ENCODE measurements around the gene RNASE13. TPM values are rescaled to one million over a fixed set of nuclear protein-coding genes. Genes with fewer than 3 reads are reported as not detected.

RNASE13 gene
- total RNA-seq (2022; extraction: Qiagen RNA extraction), result not detected in 5 replicates

DNA sequence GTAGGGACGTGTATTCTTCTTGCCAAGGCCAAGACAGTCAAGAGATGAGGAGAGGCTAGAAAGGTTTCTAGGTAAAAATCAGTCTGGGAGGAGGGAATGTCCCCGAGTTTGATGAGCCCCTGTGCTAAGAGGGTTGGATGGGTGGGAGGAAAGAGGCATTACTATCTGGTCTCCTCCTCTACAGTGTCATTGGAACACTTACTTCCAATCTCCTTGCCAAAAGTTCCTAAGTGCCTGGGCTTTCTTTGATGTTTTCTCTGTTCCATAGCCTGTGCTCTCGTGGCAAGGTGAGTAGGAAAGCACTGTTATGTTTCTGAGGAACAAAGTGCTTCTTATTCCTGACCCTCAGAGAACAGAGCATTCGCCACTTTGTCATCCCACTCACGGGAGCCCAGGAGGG is at the start of gene RNASE13:
Gene RNASE13 (minus strand): TSS at position 101 of the 400 bp plus-strand sequence. CDS start 519 bp downstream, outside the sequence.

DNA sequence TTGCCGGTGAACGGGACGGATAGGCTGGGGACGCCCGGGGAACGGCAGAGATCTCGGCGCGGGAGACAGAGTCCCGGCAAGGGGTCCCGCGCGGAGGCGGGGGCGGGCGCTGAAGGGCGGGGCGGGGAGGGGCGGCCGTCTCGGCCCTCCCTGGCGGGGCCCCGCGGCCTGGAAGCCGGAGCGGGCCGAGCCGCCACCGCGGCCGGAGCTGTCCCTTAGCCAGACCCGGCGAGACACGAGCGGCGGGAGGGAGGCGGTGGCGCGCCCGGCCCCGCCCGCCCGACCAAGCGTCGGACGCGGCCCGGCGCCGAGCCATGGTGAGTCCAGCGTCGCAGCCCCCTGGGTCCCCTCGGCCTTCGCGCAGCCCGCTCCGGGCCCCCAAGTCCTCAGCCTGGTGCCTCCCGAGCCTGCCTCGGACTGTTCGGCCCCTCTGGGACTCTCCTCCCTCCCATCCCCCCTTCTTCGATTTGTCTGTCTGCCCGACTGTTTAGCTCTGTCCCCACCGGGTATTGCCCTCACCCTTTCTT is 35.5 kb upstream of the RNASE13 start, which contains the start of gene ARHGEF40:
Gene ARHGEF40 (plus strand): TSS at position 222 of the 527 bp plus-strand sequence. CDS start 93 bp downstream, at position 315.

DNA sequence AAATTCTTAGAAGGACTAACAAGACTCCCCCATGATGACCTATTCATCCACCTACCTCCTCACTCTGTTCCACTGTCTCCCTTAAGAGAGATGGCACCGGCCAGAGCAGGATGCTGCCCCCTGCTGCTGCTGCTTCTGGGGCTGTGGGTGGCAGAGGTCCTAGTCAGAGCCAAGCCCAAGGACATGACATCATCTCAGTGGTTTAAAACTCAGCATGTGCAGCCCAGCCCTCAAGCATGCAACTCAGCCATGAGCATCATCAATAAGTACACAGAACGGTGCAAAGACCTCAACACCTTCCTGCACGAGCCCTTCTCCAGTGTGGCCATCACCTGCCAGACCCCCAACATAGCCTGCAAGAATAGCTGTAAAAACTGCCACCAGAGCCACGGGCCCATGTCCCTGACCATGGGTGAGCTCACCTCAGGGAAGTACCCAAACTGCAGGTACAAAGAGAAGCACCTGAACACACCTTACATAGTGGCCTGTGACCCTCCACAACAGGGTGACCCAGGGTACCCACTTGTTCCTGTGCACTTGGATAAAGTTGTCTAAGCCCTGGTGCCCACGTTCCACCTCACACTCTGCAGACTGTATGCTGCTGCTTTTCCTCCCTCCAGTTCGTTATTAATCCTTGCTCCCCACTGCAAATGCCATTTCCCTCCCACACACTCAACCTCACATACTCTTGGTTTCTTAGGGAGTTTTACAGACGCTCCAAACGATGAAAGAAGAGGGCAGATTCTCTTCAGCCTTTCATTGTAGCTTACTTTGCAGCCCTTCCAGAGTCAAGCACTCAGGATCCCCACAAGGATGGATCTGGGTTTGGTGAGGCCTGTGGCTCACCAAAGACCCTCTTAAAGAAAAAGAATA is 23.4 kb upstream of the RNASE13 start, which contains the start of gene RNASE8:
Gene RNASE8 (plus strand): TSS at position 20 of the 873 bp plus-strand sequence. CDS start 71 bp downstream, at position 91.

GRCh38 chr14:21041676-21042433 is 7.2 kb upstream of the RNASE13 start, which contains the start of gene RNASE7:
TSS of gene RNASE7 (plus strand) at chr14:21042362. CDS start at chr14:21042993, 631 bp downstream.

DNA sequence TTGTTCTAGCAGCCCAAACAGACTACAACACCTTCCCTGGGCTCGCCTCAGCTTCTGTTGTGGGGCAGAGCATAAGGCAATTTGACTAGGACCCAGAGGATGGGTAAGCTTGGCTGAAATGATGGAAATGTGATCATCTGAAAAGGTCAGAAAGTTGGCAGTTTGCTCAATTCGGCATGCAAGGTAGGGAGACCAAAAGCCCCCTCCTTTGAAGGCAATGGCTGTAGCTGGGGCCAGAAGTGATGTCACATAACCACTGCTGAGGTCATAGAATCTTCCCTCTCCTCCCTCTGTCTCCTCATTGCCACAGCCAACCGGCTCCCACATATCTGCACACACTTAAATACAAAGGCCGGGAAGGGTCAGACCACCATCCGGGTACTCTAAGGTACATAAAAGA is 4.7 kb downstream of the RNASE13 start, which contains the start of gene TPPP2:
Gene TPPP2 (plus strand): TSS at position 301 of the 400 bp plus-strand sequence. CDS start 365 bp downstream, outside the sequence.

GRCh38 chr14:21024585-21025370 is 9.8 kb downstream of the RNASE13 start, which contains the start of gene NDRG2:
TSS of gene NDRG2 (minus strand) at chr14:21025061. CDS start at chr14:21023315, 1,746 bp downstream.

DNA sequence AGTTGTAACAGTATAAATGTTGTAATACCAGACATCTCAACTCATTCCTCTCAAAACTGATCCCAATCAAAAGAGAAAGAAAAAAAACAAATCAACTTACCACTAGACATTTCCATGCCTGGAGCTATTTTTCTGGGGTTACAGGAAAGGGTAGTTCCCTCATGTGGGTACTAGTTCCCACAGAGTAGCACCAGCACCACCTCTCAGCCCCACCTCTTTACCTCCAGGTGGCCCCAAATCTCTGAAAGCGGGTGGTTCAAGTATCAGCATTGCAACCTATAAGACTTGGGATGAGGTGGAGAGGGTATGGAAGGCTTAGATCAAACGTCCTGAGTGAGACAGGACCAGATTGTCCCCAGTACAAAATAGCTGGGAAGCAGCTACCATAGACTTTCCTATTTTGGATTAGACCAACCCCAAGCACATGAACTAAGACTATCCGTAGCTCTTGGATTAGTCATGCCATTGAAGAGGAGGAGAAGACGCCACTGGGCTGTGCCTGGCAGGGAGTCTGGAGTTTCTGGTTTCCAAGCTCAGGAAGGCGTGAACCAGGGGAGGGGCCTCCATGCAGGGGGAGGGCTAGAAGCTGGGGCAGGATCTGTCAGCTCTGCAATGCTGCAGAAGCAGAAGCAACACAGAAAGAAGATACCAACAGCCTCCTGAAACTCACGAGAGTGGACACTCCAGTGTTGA is 35.8 kb downstream of the RNASE13 start, which contains the start of gene SLC39A2:
Gene SLC39A2 (plus strand): TSS at position 620 of the 693 bp plus-strand sequence. CDS start 154 bp downstream, outside the sequence.

GRCh38 chr14:20989787-20990600 is 44.6 kb downstream of the RNASE13 start, which contains the start of gene METTL17:
TSS of gene METTL17 (plus strand) at chr14:20989980. CDS start at chr14:20990003, 23 bp downstream.

Other genes with a start within 250 kb of the RNASE13 start
- not detected in 5 replicates for gene RNASE1, start 232.0 kb downstream of the RNASE13 start, total RNA-seq (2022; extraction: Qiagen RNA extraction)
- gene RNASE3, start 143.4 kb downstream of the RNASE13 start, total RNA-seq (2022; extraction: Qiagen RNA extraction), result not detected in 5 replicates
- not detected in 5 replicates for gene RNASE2, start 79.3 kb downstream of the RNASE13 start, total RNA-seq (2022; extraction: Qiagen RNA extraction)
- gene METTL17, start 44.8 kb downstream of the RNASE13 start, total RNA-seq (2022; extraction: Qiagen RNA extraction), result 69.9 to 81.0 TPM (median 74.6 TPM) in 5 replicates
- 0.17 TPM in 1 of 5 replicates, not detected in the others for gene SLC39A2, start 35.5 kb downstream of the RNASE13 start, total RNA-seq (2022; extraction: Qiagen RNA extraction)
- 2.2 to 3.9 TPM (median 2.7 TPM) in 5 replicates for gene NDRG2, start 9.7 kb downstream of the RNASE13 start, total RNA-seq (2022; extraction: Qiagen RNA extraction)
- gene TPPP2, start 4.6 kb downstream of the RNASE13 start, total RNA-seq (2022; extraction: Qiagen RNA extraction), result not detected in 5 replicates
- gene RNASE7, start 7.6 kb upstream of the RNASE13 start, total RNA-seq (2022; extraction: Qiagen RNA extraction), result not detected in 5 replicates
- not detected in 5 replicates for gene RNASE8, start 23.0 kb upstream of the RNASE13 start, total RNA-seq (2022; extraction: Qiagen RNA extraction)
- 7.1 to 11.5 TPM (median 9.5 TPM) in 5 replicates for gene ARHGEF40, start 35.5 kb upstream of the RNASE13 start, total RNA-seq (2022; extraction: Qiagen RNA extraction)
- gene ZNF219, start 63.8 kb upstream of the RNASE13 start, total RNA-seq (2022; extraction: Qiagen RNA extraction), result 19.4 to 32.5 TPM (median 31.9 TPM) in 5 replicates
- 0.64 to 1.1 TPM (median 0.76 TPM) in 5 replicates for gene TMEM253, start 66.3 kb upstream of the RNASE13 start, total RNA-seq (2022; extraction: Qiagen RNA extraction)
- gene OR5AU1, start 121.3 kb upstream of the RNASE13 start, total RNA-seq (2022; extraction: Qiagen RNA extraction), result not detected in 5 replicates
- 783 to 949 TPM (median 796 TPM) in 5 replicates for gene HNRNPC, start 234.6 kb upstream of the RNASE13 start, total RNA-seq (2022; extraction: Qiagen RNA extraction)
- gene RPGRIP1, start 245.3 kb upstream of the RNASE13 start, total RNA-seq (2022; extraction: Qiagen RNA extraction), result 0.10 to 0.45 TPM (median 0.26 TPM) in 5 replicates

Data from A549 treated with Mapracorat at 1 μM for 4 hours (cell line).